ENCODE results near the gene MCAT. TPM values are rescaled to one million over a fixed set of nuclear protein-coding genes. Genes with fewer than 3 reads are reported as not detected.

The MCAT gene
- polyA plus RNA-seq, 1 donor (not counting 4 experiments of a cell fraction or from before 2014, with no cell fraction given) = 13.9 TPM

GRCh38 chr22:43153899-43154298 is 10.7 kb upstream of the MCAT start:
- Histone ChIP-seq H3K79me2 (ENCODE audit: control insufficient read depth, insufficient read depth, low read length) (peaks cover 71% of the 10 kb centered on the region), H3K4me1 (ENCODE audit: control insufficient read depth, extremely low read depth, insufficient read depth, low read length) (peaks cover 16% of the 10 kb centered on the region), H3K27ac (ENCODE audit: control insufficient read depth, insufficient read depth, low read length) (no peak overlapping the region), H2AFZ (ENCODE audit: control insufficient read depth, low read length) (no peak overlapping the region), H3K9ac (ENCODE audit: control insufficient read depth, extremely low read depth, insufficient read depth, low read length) (no peak overlapping the region), H3K4me2 (ENCODE audit: control insufficient read depth, extremely low read depth, insufficient read depth, low read depth, low read length) (no peak overlapping the region), H3K27me3 (ENCODE audit: control insufficient read depth, extremely low read depth, insufficient read depth, low read length) (no peaks in the 10 kb centered on the region), H4K20me1 (ENCODE audit: control insufficient read depth, extremely low read depth, insufficient read depth, low read length) (peaks cover 27% of the 10 kb centered on the region), H3K36me3 (ENCODE audit: control insufficient read depth in 2 of 2, extremely low read depth in 1 of 2, insufficient read depth in 2 of 2, low read length in 2 of 2) (peaks cover 12 to 20% of the 10 kb centered on the region in 2 experiments), H3K9me1 (ENCODE audit: control insufficient read depth, extremely low read depth, insufficient read depth, low read length) (peaks cover 6% of the 10 kb centered on the region), H3K4me3 (ENCODE audit: control insufficient read depth in 2 of 3, extremely low read depth in 1 of 3, insufficient read depth in 2 of 3, low read depth in 1 of 3, low read length in 3 of 3) (no peak overlapping the region), H3K9me3 (ENCODE audit: control insufficient read depth, low read depth, low read length) (no peaks in the 10 kb centered on the region)
- DNase-seq (ENCODE audit: low read depth, low spot score) = no peak
- FAIRE-seq = no peak
- no peak for TF ChIP-seq EZH2 (IDR thresholded peaks at IDR 0.05; ENCODE audit: low read length)
- TF ChIP-seq CTCF (optimal IDR thresholded peaks at IDR 0.05 in 1 of 3, IDR thresholded peaks at IDR 0.05 in 1 of 3, conservative IDR thresholded peaks at IDR 0.05 in 1 of 3; ENCODE audit: extremely low read depth in 1 of 3, insufficient read depth in 2 of 3, low read length in 3 of 3) = no peak
- dilution Hi-C loops (cut with MboI; ENCODE audit: extremely low pct_ligation_motif_present, low sequenced_read_pairs) = no loop called here

GRCh38 chr22:43152357-43153071 is 9.3 kb upstream of the MCAT start:
- peaks cover 12% of the 10 kb centered on the region in 2 experiments for H3K36me3 ChIP-seq (ENCODE audit: control insufficient read depth in 2 of 2, extremely low read depth in 1 of 2, insufficient read depth in 2 of 2, low read length in 2 of 2)
- H3K9me1 ChIP-seq (ENCODE audit: control insufficient read depth, extremely low read depth, insufficient read depth, low read length) = peaks cover 6% of the 10 kb centered on the region
- TF ChIP-seq EZH2 (IDR thresholded peaks at IDR 0.05; ENCODE audit: low read length) (no peak), CTCF (optimal IDR thresholded peaks at IDR 0.05 in 1 of 3, IDR thresholded peaks at IDR 0.05 in 1 of 3, conservative IDR thresholded peaks at IDR 0.05 in 1 of 3; ENCODE audit: extremely low read depth in 1 of 3, insufficient read depth in 2 of 3, low read length in 3 of 3) (no peak)
- DNase-seq (ENCODE audit: low read depth, low spot score) = no peak
- peak overlapping the region; percentile 98 for H3K4me2 ChIP-seq (ENCODE audit: control insufficient read depth, extremely low read depth, insufficient read depth, low read depth, low read length)
- peak overlapping the region; percentile 92 for H3K9ac ChIP-seq (ENCODE audit: control insufficient read depth, extremely low read depth, insufficient read depth, low read length)
- H3K4me1 ChIP-seq (ENCODE audit: control insufficient read depth, extremely low read depth, insufficient read depth, low read length) = peaks cover 21% of the 10 kb centered on the region
- no peaks in the 10 kb centered on the region for H3K9me3 ChIP-seq (ENCODE audit: control insufficient read depth, low read depth, low read length)
- peak overlapping the region; percentile 91 to 96 (median 92) for H3K4me3 ChIP-seq (ENCODE audit: control insufficient read depth in 2 of 3, extremely low read depth in 1 of 3, insufficient read depth in 2 of 3, low read depth in 1 of 3, low read length in 3 of 3)
- dilution Hi-C loops (cut with MboI; ENCODE audit: extremely low pct_ligation_motif_present, low sequenced_read_pairs) = no loop called here
- peaks cover 58% of the 10 kb centered on the region for H3K79me2 ChIP-seq (ENCODE audit: control insufficient read depth, insufficient read depth, low read length)
- H2AFZ ChIP-seq (ENCODE audit: control insufficient read depth, low read length) = peak overlapping the region; percentile 20
- H3K27ac ChIP-seq (ENCODE audit: control insufficient read depth, insufficient read depth, low read length) = peak overlapping the region; percentile 85
- H4K20me1 ChIP-seq (ENCODE audit: control insufficient read depth, extremely low read depth, insufficient read depth, low read length) = peaks cover 23% of the 10 kb centered on the region
- FAIRE-seq = peak; percentile 66
- no peaks in the 10 kb centered on the region for H3K27me3 ChIP-seq (ENCODE audit: control insufficient read depth, extremely low read depth, insufficient read depth, low read length)
